ENCODE measurements around the gene NDUFS7. TPM values are rescaled to one million over a fixed set of nuclear protein-coding genes. Genes with fewer than 3 reads are reported as not detected.
A peak's percentile ranks its signal among the peaks of the same experiment; 100 is the strongest.

Gene NDUFS7
- total RNA-seq, 1 donor from 2014 or later: 55.9 TPM

GRCh38 chr19:1420590-1420989 lies 36.9 kb downstream of the NDUFS7 start:
- TF ChIP-seq CTCF (IDR thresholded peaks at IDR 0.05; ENCODE audit: unreplicated experiment): no peak
- no peaks in the 10 kb centered on the region for H3K9me3 Mint-ChIP-seq
- no peak overlapping the region for H3K4me3 Mint-ChIP-seq
- no peak for DNase-seq (ENCODE audit: low spot score in 2 of 2, unreplicated experiment in 2 of 2)
- peaks cover 21% of the 10 kb centered on the region for H3K36me3 Mint-ChIP-seq
- no peak overlapping the region for H3K27ac Mint-ChIP-seq
- H3K4me1 Mint-ChIP-seq: peaks cover 35% of the 10 kb centered on the region
- no peaks in the 10 kb centered on the region for H3K27me3 Mint-ChIP-seq (ENCODE audit: low read depth)

GRCh38 chr19:1421218-1421957 lies 37.7 kb downstream of the NDUFS7 start:
- no peak for DNase-seq (ENCODE audit: low spot score in 2 of 2, unreplicated experiment in 2 of 2)
- Mint-ChIP-seq H3K4me3 (no peak overlapping the region), H3K27ac (no peak overlapping the region), H3K36me3 (peaks cover 22% of the 10 kb centered on the region), H3K4me1 (peaks cover 27% of the 10 kb centered on the region), H3K9me3 (no peaks in the 10 kb centered on the region), H3K27me3 (ENCODE audit: low read depth) (no peaks in the 10 kb centered on the region)
- no peak for TF ChIP-seq CTCF (IDR thresholded peaks at IDR 0.05; ENCODE audit: unreplicated experiment)

GRCh38 chr19:1421958-1422305 lies 38.2 kb downstream of the NDUFS7 start:
- peaks cover 22% of the 10 kb centered on the region for H3K36me3 Mint-ChIP-seq
- no peak for TF ChIP-seq CTCF (IDR thresholded peaks at IDR 0.05; ENCODE audit: unreplicated experiment)
- H3K4me1 Mint-ChIP-seq: peaks cover 21% of the 10 kb centered on the region

GRCh38 chr19:1422360-1422759 lies 38.7 kb downstream of the NDUFS7 start:
- Mint-ChIP-seq H3K27ac (peak overlapping the region; percentile 30), H3K27me3 (ENCODE audit: low read depth) (no peaks in the 10 kb centered on the region), H3K36me3 (peaks cover 22% of the 10 kb centered on the region), H3K4me3 (no peak overlapping the region), H3K9me3 (no peaks in the 10 kb centered on the region), H3K4me1 (peaks cover 17% of the 10 kb centered on the region)
- TF ChIP-seq CTCF (IDR thresholded peaks at IDR 0.05; ENCODE audit: unreplicated experiment): no peak
- no peak for DNase-seq (ENCODE audit: low spot score in 2 of 2, unreplicated experiment in 2 of 2)

More at GRCh38 chr19:1421958-1422305, 38.2 kb downstream of the NDUFS7 start:
- Mint-ChIP-seq H3K27me3 (ENCODE audit: low read depth) (no peaks in the 10 kb centered on the region), H3K27ac (peak overlapping the region; percentile 30), H3K4me3 (no peak overlapping the region), H3K9me3 (no peaks in the 10 kb centered on the region)
- no peak for DNase-seq (ENCODE audit: low spot score in 2 of 2, unreplicated experiment in 2 of 2)

GRCh38 chr19:1422943-1423342 lies 39.2 kb downstream of the NDUFS7 start:
- no peak overlapping the region for H3K4me3 Mint-ChIP-seq
- TF ChIP-seq CTCF (IDR thresholded peaks at IDR 0.05; ENCODE audit: unreplicated experiment): no peak
- H3K4me1 Mint-ChIP-seq: peaks cover 11% of the 10 kb centered on the region
- H3K27ac Mint-ChIP-seq: peak overlapping the region; percentile 77
- peaks cover 22% of the 10 kb centered on the region for H3K36me3 Mint-ChIP-seq
- H3K9me3 Mint-ChIP-seq: no peaks in the 10 kb centered on the region
- no peak for DNase-seq (ENCODE audit: low spot score in 2 of 2, unreplicated experiment in 2 of 2)
- no peaks in the 10 kb centered on the region for H3K27me3 Mint-ChIP-seq (ENCODE audit: low read depth)
